Gastroesophageal sphincter (tissue), 3 donors: Measurements from ENCODE around the gene MAU2.

Experiments used
- POLR2AphosphoS5 ChIP-seq: sonication (generic); formaldehyde crosslinking; IDR thresholded peaks from one replicate; pipeline ENCODE4 v1.6.1; 2017; ENCODE audit warnings: antibody characterized with exemption
- TF ChIP-seq, protein P1 (sequence below), 4 experiments: fragments of 200-600 bp in 2 of 4; fragments of 450-650 bp in 2 of 4; sonication (generic) in 1 of 4; IDR thresholded peaks; one replicate each; pipeline ENCODE4 v1.5.1; 2017 to 2019; ENCODE audit warnings: antibody characterized with exemption in 4 of 4, mild to moderate bottlenecking in 2 of 4, moderate library complexity in 2 of 4

DNA sequence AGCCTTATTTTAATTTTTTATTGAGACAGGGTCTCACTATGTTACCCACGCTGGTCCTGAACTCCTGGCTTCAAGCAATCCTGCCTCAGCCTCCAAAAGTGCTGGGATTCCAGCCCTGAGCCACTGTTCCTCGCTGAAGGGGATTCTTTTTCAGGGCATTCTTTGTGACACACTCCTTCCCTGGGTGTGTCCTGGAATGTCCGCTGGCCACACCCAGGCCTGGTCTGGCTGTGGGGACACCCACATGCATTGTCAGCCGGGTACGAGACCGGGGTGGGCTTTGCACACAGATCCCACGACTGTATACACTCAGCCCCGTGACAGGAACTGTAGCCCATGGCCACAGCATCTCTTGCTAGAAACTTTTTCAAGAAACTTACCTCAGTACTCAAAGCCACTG, 50.4 kb downstream of the MAU2 start:
- TF ChIP-seq, protein P1, sequence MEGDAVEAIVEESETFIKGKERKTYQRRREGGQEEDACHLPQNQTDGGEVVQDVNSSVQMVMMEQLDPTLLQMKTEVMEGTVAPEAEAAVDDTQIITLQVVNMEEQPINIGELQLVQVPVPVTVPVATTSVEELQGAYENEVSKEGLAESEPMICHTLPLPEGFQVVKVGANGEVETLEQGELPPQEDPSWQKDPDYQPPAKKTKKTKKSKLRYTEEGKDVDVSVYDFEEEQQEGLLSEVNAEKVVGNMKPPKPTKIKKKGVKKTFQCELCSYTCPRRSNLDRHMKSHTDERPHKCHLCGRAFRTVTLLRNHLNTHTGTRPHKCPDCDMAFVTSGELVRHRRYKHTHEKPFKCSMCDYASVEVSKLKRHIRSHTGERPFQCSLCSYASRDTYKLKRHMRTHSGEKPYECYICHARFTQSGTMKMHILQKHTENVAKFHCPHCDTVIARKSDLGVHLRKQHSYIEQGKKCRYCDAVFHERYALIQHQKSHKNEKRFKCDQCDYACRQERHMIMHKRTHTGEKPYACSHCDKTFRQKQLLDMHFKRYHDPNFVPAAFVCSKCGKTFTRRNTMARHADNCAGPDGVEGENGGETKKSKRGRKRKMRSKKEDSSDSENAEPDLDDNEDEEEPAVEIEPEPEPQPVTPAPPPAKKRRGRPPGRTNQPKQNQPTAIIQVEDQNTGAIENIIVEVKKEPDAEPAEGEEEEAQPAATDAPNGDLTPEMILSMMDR (IDR thresholded peaks at IDR 0.05) = no peak
- TF ChIP-seq POLR2AphosphoS5 = no peak
